HL-60 (cell line): ENCODE results near the gene UHRF2.

Source experiments
- CTCF ChIP-seq: IDR thresholded peaks from one replicate; pipeline ENCODE4 v1.5.1; 2011; ENCODE audit warnings: low read length, control low read depth, inconsistent platforms; ENCODE audit not compliant: insufficient read depth
- POLR2AphosphoS5 ChIP-seq: IDR thresholded peaks from 2 replicates; pipeline ENCODE4 v1.6.1; 2012; ENCODE audit warnings: low read depth

GRCh38 chr9:6460189-6460768 lies 47.3 kb downstream of the UHRF2 start:
- TF ChIP-seq CTCF (no peak), POLR2AphosphoS5 (no peak)
